K562 (cell line): ENCODE results near the gene ANKRD65. TPM values are rescaled to one million over a fixed set of nuclear protein-coding genes. Genes with fewer than 3 reads are reported as not detected.

ENCODE experiments used
- MNT ChIP-seq, 2 experiments: fragments of 450-650 bp; conservative IDR thresholded peaks; 2 replicates each; pipeline ENCODE4 v1.6.1; 2017; ENCODE audit warnings: mild to moderate bottlenecking in 2 of 2, moderate library complexity in 2 of 2
- NFE2L1 ChIP-seq: fragments of 450-650 bp; IDR thresholded peaks from 2 replicates; pipeline ENCODE4 v1.6.1; 2016; ENCODE audit warnings: missing genetic modification characterization, low read depth, mild to moderate bottlenecking, missing compliant biosample characterization, moderate library complexity, borderline replicate concordance
- SMARCE1 ChIP-seq: fragments of 450-650 bp; IDR thresholded peaks from 2 replicates; pipeline ENCODE4 v1.7.1; 2016; ENCODE audit warnings: mild to moderate bottlenecking
- TFAM ChIP-seq: fragments of 250-450 bp; sonication (Bioruptor Pico); conservative IDR thresholded peaks from 2 replicates; pipeline ENCODE4 v1.5.0; 2021; ENCODE audit warnings: mild to moderate bottlenecking, moderate library complexity
- ZNF586 ChIP-seq: fragments of 450-650 bp; formaldehyde crosslinking; conservative IDR thresholded peaks from 2 replicates; pipeline ENCODE4 v1.4.0; 2020; ENCODE audit warnings: mild to moderate bottlenecking, moderate library complexity
- ZNF830 ChIP-seq: fragments of 250-450 bp; sonication (Bioruptor Pico); IDR thresholded peaks from 2 replicates; pipeline ENCODE4 v1.5.0; 2021; ENCODE audit warnings: mild to moderate bottlenecking
- polyA plus RNA-seq, 8 experiments: library from polyadenylated mRNA; depleted of rRNA in 4 of 8; stranded (reverse) in 5 of 8; unstranded in 3 of 8; fragments of >200 nt; fragmentation: Nextera tagmentation in 2 of 8; fragmentation: Illumina TruSeq in 1 of 8; extraction: Ambion mirVana in 2 of 8; extraction: Trizol in 1 of 8; gene quantifications; 2 replicates each; pipeline versions ENCODE4 v1.2.1 to v1.2.3, GENCODE V29; 2011 to 2014; ENCODE audit warnings: inconsistent platforms in 1 of 8, missing spikeins in 1 of 8
- total RNA-seq, 7 experiments: library from RNA; depleted of rRNA in 6 of 7; stranded (reverse); fragments of >200 nt in 6 of 7; fragmentation: Illumina TruSeq in 2 of 7; extraction: Trizol in 2 of 7; gene quantifications; 2 replicates each; pipeline versions ENCODE4 v1.2.1 to v1.2.3, GENCODE V29; 2011 to 2021; ENCODE audit warnings: low replicate concordance in 1 of 7
- TF ChIP-seq, protein P1 (sequence below), 2 experiments: fragments of 450-650 bp in 1 of 2; IDR thresholded peaks; 2 replicates each; pipeline ENCODE4 v1.6.1; 2011 to 2017; ENCODE audit warnings: low read depth in 2 of 2, antibody characterized with exemption in 1 of 2, borderline replicate concordance in 1 of 2, low read length in 1 of 2, mild to moderate bottlenecking in 1 of 2, mixed read lengths in 1 of 2; ENCODE audit not compliant: control insufficient read depth in 1 of 2
- TF ChIP-seq, protein P2 (sequence below): fragments of 200-600 bp; sonication (generic); IDR thresholded peaks from one replicate; pipeline ENCODE4 v1.6.1; 2012; ENCODE audit warnings: mild to moderate bottlenecking, low read depth, low read length, inconsistent platforms

The ANKRD65 gene
- total and polyA plus RNA-seq, 9 of the 15 experiments (the other 6 are each of a cell fraction or from before 2014, with no cell fraction given) = not detected

- TF ChIP-seq, protein P1, sequence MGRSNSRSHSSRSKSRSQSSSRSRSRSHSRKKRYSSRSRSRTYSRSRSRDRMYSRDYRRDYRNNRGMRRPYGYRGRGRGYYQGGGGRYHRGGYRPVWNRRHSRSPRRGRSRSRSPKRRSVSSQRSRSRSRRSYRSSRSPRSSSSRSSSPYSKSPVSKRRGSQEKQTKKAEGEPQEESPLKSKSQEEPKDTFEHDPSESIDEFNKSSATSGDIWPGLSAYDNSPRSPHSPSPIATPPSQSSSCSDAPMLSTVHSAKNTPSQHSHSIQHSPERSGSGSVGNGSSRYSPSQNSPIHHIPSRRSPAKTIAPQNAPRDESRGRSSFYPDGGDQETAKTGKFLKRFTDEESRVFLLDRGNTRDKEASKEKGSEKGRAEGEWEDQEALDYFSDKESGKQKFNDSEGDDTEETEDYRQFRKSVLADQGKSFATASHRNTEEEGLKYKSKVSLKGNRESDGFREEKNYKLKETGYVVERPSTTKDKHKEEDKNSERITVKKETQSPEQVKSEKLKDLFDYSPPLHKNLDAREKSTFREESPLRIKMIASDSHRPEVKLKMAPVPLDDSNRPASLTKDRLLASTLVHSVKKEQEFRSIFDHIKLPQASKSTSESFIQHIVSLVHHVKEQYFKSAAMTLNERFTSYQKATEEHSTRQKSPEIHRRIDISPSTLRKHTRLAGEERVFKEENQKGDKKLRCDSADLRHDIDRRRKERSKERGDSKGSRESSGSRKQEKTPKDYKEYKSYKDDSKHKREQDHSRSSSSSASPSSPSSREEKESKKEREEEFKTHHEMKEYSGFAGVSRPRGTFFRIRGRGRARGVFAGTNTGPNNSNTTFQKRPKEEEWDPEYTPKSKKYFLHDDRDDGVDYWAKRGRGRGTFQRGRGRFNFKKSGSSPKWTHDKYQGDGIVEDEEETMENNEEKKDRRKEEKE (IDR thresholded peaks at IDR 0.05; ENCODE audit: borderline replicate concordance in 1 of 2, control insufficient read depth in 1 of 2, low read depth in 2 of 2, low read length in 1 of 2) = no peak
- TF ChIP-seq TFAM = no peak
- TF ChIP-seq MNT (conservative IDR thresholded peaks at IDR 0.05) = no peak
- TF ChIP-seq NFE2L1 (tag) = no peak
- TF ChIP-seq ZNF586 (CRISPR knock-in tag) = no peak
- no peak for TF ChIP-seq SMARCE1
- TF ChIP-seq, protein P2, sequence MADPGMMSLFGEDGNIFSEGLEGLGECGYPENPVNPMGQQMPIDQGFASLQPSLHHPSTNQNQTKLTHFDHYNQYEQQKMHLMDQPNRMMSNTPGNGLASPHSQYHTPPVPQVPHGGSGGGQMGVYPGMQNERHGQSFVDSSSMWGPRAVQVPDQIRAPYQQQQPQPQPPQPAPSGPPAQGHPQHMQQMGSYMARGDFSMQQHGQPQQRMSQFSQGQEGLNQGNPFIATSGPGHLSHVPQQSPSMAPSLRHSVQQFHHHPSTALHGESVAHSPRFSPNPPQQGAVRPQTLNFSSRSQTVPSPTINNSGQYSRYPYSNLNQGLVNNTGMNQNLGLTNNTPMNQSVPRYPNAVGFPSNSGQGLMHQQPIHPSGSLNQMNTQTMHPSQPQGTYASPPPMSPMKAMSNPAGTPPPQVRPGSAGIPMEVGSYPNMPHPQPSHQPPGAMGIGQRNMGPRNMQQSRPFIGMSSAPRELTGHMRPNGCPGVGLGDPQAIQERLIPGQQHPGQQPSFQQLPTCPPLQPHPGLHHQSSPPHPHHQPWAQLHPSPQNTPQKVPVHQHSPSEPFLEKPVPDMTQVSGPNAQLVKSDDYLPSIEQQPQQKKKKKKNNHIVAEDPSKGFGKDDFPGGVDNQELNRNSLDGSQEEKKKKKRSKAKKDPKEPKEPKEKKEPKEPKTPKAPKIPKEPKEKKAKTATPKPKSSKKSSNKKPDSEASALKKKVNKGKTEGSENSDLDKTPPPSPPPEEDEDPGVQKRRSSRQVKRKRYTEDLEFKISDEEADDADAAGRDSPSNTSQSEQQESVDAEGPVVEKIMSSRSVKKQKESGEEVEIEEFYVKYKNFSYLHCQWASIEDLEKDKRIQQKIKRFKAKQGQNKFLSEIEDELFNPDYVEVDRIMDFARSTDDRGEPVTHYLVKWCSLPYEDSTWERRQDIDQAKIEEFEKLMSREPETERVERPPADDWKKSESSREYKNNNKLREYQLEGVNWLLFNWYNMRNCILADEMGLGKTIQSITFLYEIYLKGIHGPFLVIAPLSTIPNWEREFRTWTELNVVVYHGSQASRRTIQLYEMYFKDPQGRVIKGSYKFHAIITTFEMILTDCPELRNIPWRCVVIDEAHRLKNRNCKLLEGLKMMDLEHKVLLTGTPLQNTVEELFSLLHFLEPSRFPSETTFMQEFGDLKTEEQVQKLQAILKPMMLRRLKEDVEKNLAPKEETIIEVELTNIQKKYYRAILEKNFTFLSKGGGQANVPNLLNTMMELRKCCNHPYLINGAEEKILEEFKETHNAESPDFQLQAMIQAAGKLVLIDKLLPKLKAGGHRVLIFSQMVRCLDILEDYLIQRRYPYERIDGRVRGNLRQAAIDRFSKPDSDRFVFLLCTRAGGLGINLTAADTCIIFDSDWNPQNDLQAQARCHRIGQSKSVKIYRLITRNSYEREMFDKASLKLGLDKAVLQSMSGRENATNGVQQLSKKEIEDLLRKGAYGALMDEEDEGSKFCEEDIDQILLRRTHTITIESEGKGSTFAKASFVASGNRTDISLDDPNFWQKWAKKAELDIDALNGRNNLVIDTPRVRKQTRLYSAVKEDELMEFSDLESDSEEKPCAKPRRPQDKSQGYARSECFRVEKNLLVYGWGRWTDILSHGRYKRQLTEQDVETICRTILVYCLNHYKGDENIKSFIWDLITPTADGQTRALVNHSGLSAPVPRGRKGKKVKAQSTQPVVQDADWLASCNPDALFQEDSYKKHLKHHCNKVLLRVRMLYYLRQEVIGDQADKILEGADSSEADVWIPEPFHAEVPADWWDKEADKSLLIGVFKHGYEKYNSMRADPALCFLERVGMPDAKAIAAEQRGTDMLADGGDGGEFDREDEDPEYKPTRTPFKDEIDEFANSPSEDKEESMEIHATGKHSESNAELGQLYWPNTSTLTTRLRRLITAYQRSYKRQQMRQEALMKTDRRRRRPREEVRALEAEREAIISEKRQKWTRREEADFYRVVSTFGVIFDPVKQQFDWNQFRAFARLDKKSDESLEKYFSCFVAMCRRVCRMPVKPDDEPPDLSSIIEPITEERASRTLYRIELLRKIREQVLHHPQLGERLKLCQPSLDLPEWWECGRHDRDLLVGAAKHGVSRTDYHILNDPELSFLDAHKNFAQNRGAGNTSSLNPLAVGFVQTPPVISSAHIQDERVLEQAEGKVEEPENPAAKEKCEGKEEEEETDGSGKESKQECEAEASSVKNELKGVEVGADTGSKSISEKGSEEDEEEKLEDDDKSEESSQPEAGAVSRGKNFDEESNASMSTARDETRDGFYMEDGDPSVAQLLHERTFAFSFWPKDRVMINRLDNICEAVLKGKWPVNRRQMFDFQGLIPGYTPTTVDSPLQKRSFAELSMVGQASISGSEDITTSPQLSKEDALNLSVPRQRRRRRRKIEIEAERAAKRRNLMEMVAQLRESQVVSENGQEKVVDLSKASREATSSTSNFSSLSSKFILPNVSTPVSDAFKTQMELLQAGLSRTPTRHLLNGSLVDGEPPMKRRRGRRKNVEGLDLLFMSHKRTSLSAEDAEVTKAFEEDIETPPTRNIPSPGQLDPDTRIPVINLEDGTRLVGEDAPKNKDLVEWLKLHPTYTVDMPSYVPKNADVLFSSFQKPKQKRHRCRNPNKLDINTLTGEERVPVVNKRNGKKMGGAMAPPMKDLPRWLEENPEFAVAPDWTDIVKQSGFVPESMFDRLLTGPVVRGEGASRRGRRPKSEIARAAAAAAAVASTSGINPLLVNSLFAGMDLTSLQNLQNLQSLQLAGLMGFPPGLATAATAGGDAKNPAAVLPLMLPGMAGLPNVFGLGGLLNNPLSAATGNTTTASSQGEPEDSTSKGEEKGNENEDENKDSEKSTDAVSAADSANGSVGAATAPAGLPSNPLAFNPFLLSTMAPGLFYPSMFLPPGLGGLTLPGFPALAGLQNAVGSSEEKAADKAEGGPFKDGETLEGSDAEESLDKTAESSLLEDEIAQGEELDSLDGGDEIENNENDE = no peak
- TF ChIP-seq ZNF830 (CRISPR knock-in tag) = no peak
These were observed 9.3 kb upstream of the ANKRD65 start (continued) for GRCh38 chr1:1430114-1430982.
